Hypothalamus (tissue), 51 donors: Measurements from ENCODE around the gene GRIK4.
"Not testable (repeated sequence)": the region's sequence is repeated elsewhere in the genome, so short reads cannot be mapped to it uniquely, and the experiment has no call there.

ENCODE experiments used
- DNase-seq, 51 donors: peaks; one replicate each; lab custom pipeline; 2025; lab: John Stamatoyannopoulos, UW

Gene GRIK4

GRCh38 chr11:120759046-120759445 lies 247.5 kb downstream of the GRIK4 start:
- DNase-seq, result no peak

GRCh38 chr11:120765710-120766109 lies 254.2 kb downstream of the GRIK4 start:
- DNase-seq, result not testable (repeated sequence)

DNA sequence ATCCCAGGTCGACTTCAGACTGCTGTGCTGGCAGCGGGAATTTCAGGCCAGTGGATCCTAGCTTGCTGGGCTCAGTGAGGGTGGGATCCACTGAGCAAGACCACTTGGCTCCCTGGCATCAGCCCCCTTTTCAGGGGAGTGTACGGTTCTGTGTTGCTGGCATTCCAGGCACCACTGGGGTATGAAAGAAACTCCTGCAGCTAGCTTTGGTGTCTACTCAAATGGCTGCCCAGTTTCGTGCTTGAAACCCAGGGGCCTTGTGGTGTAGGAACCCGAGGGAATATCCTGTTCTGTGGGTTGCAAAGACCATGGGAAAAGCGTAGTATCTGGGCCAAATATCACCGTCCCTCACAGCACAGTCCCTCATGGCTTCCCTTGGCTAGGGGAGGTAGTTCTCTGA lies 254.8 kb downstream of the GRIK4 start:
- no peak for DNase-seq

DNA sequence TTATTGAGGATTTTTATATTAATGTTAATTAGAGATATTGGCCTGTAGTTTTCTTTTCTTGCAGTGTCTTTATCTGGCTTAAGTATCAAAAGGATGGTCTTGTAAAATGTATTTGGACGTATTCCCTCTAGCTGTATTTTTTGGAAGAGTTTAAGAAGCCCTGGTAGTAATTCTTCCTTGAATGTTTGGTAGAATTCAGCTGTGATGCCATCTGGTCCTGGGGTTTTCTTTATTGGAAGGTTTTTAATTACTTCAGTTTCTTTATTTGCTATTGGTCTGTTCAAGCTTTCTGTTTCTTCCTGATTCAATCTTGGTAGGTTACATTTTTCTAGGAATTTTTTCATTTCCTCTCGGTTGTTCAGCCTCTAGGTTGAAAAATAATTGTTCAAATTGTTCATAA lies 257.4 kb downstream of the GRIK4 start:
- no peak for DNase-seq

DNA sequence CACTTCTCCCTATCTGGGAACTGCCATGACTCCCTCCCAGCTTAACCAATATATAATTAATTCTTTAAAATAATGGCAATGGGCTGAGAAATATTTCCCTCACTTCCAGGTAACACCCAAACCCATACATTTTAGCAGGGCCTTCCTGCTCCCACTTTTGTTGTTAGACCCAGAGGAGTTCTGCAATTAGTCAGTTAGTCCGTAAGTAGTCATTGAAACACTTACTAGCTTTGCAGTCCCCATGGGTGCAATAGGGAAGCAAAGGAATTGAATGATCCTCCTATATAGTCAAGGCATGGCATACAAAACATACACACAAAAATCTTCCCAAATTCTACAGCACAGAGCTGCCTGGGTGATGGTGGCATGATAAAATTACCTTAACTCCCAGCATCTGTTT lies 258.4 kb downstream of the GRIK4 start:
- no peak for DNase-seq

GRCh38 chr11:120771551-120772060 lies 260.1 kb downstream of the GRIK4 start:
- DNase-seq, result no peak

DNA sequence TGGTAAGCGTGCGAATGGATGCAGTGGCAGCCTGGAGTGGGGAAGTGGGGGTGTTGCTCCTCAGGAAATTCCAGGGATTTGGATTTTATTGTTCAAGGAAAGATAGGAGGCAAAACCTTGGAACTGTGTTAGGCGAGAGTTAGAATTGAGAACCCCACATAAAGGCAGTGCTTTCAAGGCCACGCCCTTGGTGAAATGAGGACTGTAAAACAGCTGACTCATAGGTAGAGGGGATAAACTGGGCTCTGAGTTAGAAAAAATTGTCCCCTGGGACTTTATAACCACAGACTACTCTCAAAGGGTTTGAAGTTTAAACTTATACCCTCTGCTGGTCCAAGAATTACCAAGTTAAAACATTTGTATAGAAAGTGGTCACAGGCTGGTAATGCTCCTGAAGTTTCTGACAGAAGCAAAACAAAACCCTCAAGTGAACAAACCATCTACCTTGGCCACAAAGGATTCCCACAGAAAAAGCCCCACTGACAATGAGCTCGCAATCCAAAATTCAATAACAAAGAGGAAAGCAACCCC lies 262.0 kb downstream of the GRIK4 start:
- DNase-seq, result no peak

- DNase-seq, result no peak
Observed at GRCh38 chr11:120774591-120775386, 263.2 kb downstream of the GRIK4 start.

- no peak for DNase-seq
Observed at GRCh38 chr11:120775986-120776951, 264.7 kb downstream of the GRIK4 start.

DNA sequence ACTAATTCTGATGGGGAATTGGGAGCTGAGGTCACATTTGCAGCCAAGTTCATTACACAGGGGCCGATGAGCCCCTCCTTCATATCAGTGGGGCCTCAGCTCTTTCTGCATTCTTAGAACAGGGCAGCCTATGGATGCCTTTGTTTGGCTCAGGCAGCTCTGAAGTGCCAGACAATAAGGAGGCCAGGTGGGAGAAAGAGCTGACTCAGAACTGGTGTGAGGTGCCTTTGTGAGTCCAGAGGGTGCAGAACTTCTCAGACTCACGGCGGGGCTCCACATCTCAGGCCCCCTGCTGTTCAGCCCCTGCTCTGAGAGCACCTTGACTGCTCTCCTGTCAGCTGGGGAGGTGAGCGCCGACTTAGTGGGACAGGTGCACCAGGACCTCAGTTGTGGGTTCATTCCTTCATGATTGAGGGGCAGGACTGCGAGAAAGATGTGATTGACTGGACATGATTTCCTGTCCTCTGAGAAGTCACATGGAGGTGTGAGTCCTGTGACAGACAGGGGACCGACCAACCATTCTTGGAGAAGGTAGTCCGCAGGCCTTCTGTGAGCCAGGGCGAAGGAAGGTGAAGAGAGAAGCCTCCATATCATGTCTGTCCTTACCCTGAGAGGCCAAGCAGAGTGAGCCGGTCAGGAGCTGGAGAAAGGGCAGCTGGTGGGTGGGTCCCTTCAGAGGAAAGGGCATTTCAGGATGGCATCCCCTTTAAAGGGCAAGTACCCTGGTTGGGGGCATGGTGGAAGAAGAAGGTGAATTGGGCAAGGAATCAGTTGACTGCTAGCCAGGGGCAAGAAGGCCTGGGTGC lies 267.3 kb downstream of the GRIK4 start:
- DNase-seq, result no peak

DNA sequence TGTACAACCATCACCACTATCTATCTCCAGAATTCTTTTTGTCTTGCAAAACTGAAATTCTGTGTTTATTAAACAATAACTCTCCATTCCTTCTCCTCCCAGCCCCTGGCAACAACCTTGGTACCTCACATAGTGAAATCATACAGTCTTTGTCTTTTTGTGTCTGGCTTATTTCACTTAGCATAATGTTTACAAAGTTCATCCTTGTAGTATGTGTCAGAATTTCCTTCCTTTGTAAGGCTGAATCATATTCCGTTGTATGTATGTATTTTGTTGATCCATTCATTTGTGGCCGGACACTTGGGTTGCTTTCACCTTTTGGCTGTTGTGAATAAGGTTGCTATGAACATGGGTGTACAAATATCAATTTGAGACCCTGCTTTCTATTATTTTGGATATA lies 268.7 kb downstream of the GRIK4 start:
- no peak for DNase-seq

GRCh38 chr11:120781486-120782120 lies 270.1 kb downstream of the GRIK4 start:
- no peak for DNase-seq

DNA sequence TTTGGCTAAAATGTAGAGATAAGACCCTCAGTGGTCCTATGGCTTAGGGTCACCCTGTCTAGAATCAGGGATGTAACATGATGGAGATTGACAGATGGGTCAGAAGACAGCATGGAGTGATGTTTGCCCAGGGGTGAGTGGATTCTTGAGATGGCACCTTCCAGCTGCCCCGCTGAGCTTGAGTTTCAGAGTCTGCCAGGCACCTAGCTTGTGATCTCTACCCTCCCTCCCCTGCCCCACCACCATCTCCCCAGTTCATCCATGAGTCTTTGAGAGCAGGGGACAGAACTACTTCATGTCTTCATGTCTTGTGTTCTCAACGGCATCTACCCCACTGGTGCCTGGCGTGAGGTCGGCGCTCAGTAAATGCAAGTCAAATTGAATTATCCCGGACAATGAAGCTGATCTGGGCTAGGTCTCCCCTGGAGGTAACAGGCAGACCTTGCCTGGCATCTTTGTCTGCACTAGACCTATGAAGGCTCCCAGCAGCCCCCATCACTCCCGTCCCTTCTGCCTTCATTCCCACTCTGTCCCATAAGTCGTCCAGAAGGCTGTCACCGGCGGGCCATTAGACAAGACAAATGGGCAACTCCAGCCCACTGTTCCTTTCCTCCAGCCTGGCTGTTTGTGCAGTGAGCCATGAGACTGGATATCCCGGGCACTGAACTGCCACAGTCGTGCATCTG lies 273.2 kb downstream of the GRIK4 start:
- DNase-seq, result no peak

DNA sequence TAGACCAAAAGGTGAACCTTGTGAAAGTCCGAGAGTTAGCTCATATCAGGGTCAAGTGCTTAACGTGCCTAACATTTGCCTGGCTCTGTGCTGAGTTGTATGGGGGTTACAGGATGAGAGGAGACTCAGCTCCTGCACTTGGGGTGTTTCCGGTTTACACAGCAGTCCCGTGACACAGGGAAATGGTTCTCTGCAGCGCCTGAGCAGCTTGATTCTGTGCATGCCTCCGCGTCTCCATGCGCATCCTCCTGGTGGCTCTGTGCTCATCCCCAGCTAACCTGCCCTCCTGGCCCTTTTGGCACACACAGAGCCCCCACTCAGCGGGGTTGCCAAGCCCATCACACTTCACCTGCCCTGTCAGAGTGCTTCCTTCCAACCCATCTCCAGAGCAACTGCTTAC lies 274.0 kb downstream of the GRIK4 start:
- DNase-seq, result no peak

DNA sequence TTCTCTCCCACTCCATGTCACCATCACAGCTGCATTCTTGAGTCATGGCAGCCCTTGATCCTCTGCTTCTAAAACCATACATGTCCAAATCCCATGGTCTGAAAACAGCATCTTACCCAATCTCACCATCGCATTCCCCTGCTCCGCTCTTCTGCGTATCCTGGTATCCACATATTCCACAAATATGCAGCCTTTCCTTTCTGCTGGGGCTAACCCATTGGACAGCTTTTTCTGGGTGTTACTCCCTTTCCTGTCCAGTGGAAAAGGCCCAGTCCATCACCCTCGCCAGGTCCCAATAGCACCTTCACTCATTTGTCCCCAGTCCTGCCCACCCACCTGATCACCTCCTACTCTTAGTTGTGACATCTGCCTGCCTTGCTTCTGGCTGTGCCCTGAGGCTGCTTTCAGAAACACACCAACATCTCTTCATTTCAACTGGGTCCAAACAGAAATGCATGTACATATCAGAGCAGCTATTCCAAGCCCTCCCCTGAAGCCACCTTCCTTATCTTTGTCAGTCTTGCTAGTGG lies 274.7 kb downstream of the GRIK4 start:
- no peak for DNase-seq

DNA sequence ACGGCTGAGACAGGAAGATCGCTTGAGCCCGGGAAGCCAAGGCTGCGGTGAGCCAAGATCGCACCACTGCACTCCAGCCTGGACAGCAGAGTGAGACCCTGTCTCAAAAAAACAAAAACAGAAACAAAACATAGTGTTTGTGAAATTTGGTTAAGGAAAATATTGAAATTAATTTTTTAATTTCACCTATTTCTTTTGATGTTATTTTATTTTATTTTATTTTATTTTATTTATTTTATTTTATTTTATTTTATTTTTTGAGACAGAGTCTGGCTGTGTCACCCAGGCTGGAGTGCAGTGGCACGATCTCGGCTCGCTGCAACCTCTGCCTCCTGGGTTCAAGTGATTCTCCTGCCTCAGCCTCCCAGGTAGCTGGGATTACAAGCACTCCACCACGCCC lies 275.7 kb downstream of the GRIK4 start:
- not testable (repeated sequence) for DNase-seq

DNA sequence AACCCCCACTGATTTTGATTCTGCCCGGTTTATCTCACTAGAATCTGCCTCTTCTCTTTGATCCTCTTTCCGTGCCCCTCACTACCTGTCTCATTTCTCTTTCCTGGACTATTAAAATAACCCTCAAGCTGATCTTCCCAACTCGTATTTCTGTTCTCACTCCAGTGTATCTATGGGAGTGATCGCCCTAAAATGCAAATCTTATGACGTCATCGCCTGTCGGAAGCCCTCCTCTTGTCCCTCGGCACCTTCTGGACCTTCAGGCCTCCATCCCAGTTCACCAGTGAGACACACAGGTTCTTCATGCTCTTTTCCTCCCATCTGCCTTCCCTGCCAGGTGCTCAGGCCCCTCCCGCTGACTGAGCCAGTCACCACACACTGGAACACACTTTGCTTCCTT lies 277.8 kb downstream of the GRIK4 start:
- DNase-seq, result no peak

DNA sequence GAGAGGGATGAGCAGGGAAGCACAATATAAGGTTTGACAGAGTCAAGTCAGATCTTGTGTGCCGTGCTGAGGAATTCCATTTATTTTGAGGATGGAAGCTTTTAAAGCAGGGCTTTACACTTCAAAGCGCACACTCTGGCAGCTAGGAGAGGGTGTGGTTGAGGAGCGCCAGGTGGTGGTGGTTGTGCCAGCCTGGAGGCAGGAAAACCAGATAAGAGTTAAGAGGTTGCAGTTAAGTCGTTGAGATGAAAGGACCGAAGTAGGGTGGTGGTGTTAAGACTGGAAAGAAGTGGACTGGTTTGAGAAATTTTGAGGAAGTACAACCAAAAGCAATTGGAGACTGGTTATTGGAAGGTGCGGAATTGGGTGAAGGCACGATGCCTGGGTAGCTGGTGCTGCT lies 280.8 kb downstream of the GRIK4 start:
- DNase-seq, result no peak

DNA sequence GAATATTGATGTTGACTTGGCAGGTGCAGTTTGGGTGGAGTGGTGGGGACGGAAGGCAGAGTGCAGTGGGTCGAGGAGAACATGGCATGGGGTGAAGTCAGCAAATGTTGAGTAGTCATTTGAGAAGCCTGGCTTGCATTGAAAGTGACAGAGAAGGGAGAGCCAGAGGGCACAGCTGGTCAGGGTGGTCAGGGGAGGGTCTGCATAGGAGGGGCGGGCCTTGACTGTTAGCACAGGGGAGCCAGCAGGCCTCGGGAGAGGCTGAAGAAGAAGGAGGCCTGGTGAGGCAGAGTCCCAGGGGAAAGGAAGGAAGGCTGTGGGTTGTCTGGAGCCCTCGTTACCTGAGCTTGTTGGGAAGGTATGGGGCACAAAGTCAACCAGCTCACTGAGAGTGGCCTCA lies 281.6 kb downstream of the GRIK4 start:
- DNase-seq, result no peak
